Stimulated activated CD4-positive, alpha-beta T cell treated with anti-CD3 and anti-CD28 coated beads, Interleukin-1b, Interleukin-23, amount 100 ng/mL, for 24 hours (primary cell): ENCODE measurements around the gene ATAD5.
"Not testable (repeated sequence)": the region's sequence is repeated elsewhere in the genome, so short reads cannot be mapped to it uniquely, and the experiment has no call there.

ENCODE experiments used
- DNase-seq, 4 experiments: peaks; one replicate each; pipeline ENCODE4 v3.0.0-alpha.2; 2020; ENCODE audit warnings: low read depth in 4 of 4, low spot score in 1 of 4

ATAD5 gene

GRCh38 chr17:30910151-30910550, 78.4 kb downstream of the ATAD5 start:
- DNase-seq: not testable (repeated sequence)

GRCh38 chr17:30913955-30914354, 82.2 kb downstream of the ATAD5 start:
- no peak for DNase-seq

GRCh38 chr17:30915833-30916611, 84.3 kb downstream of the ATAD5 start:
- DNase-seq: no peak

- no peak for DNase-seq
These were observed 85.3 kb downstream of the ATAD5 start for GRCh38 chr17:30917050-30917449.

- DNase-seq: no peak
These were observed 88.5 kb downstream of the ATAD5 start for GRCh38 chr17:30920282-30920681.

GRCh38 chr17:30920683-30921543, 89.1 kb downstream of the ATAD5 start:
- no peak for DNase-seq

GRCh38 chr17:30921544-30922196, 89.9 kb downstream of the ATAD5 start, which contains the start of gene ADAP2:
TSS of gene ADAP2 (plus strand) at chr17:30921945. CDS start at chr17:30922015, 70 bp downstream.
- no peak for DNase-seq

- no peak for DNase-seq
These were observed 90.7 kb downstream of the ATAD5 start for GRCh38 chr17:30922235-30923030.

- no peak for DNase-seq
These were observed 92.6 kb downstream of the ATAD5 start for GRCh38 chr17:30924341-30924740.

GRCh38 chr17:30926516-30926915, 94.8 kb downstream of the ATAD5 start:
- DNase-seq: no peak

GRCh38 chr17:30927756-30928155, 96.0 kb downstream of the ATAD5 start:
- DNase-seq: no peak

GRCh38 chr17:30928584-30928983, 96.8 kb downstream of the ATAD5 start:
- no peak for DNase-seq

GRCh38 chr17:30929081-30929633, 97.4 kb downstream of the ATAD5 start:
- DNase-seq: no peak

- not testable (repeated sequence) for DNase-seq
These were observed 98.1 kb downstream of the ATAD5 start for GRCh38 chr17:30929861-30930260.

GRCh38 chr17:30930495-30930894, 98.7 kb downstream of the ATAD5 start:
- no peak for DNase-seq

- DNase-seq: not testable (repeated sequence)
These were observed 99.8 kb downstream of the ATAD5 start for GRCh38 chr17:30931582-30931981.

- no peak for DNase-seq
These were observed 102.2 kb downstream of the ATAD5 start for GRCh38 chr17:30933966-30934365.

- DNase-seq: no peak
These were observed 107.4 kb downstream of the ATAD5 start for GRCh38 chr17:30939051-30939689.

- no peak for DNase-seq
These were observed 110.7 kb downstream of the ATAD5 start for GRCh38 chr17:30942308-30943079.
